ENCODE results near the gene EVI5. TPM values are rescaled to one million over a fixed set of nuclear protein-coding genes. Genes with fewer than 3 reads are reported as not detected.

EVI5 gene
- total RNA-seq, 1 donor from 2014 or later: 40.0 TPM

GRCh38 chr1:92583821-92584760 lies 200.8 kb downstream of the EVI5 start:
- no peak overlapping the region for H3K27ac Mint-ChIP-seq
- H3K4me3 Mint-ChIP-seq: no peak overlapping the region
- TF ChIP-seq CTCF (IDR thresholded peaks at IDR 0.05; ENCODE audit: unreplicated experiment): peak; percentile 23

GRCh38 chr1:92577261-92577895 lies 207.5 kb downstream of the EVI5 start:
- Mint-ChIP-seq H3K36me3 (peaks cover 7% of the 10 kb centered on the region), H3K4me1 (no peaks in the 10 kb centered on the region), H3K9me3 (no peaks in the 10 kb centered on the region), H3K4me3 (no peak overlapping the region), H3K27me3 (ENCODE audit: low read depth) (no peaks in the 10 kb centered on the region), H3K27ac (no peak overlapping the region)
- no peak for TF ChIP-seq CTCF (IDR thresholded peaks at IDR 0.05; ENCODE audit: unreplicated experiment)
- DNase-seq (ENCODE audit: low spot score in 2 of 2, unreplicated experiment in 2 of 2): no peak

More at GRCh38 chr1:92583821-92584760, 200.8 kb downstream of the EVI5 start:
- Mint-ChIP-seq H3K9me3 (peaks cover 11% of the 10 kb centered on the region), H3K36me3 (peaks cover 13% of the 10 kb centered on the region), H3K4me1 (no peaks in the 10 kb centered on the region), H3K27me3 (ENCODE audit: low read depth) (no peaks in the 10 kb centered on the region)
- no peak for DNase-seq (ENCODE audit: low spot score in 2 of 2, unreplicated experiment in 2 of 2)

GRCh38 chr1:92575123-92575522 lies 209.8 kb downstream of the EVI5 start:
- Mint-ChIP-seq H3K36me3 (peaks cover 3% of the 10 kb centered on the region), H3K27me3 (ENCODE audit: low read depth) (no peaks in the 10 kb centered on the region), H3K9me3 (no peaks in the 10 kb centered on the region), H3K4me1 (no peaks in the 10 kb centered on the region), H3K27ac (no peak overlapping the region), H3K4me3 (no peak overlapping the region)
- no peak for TF ChIP-seq CTCF (IDR thresholded peaks at IDR 0.05; ENCODE audit: unreplicated experiment)
- no peak for DNase-seq (ENCODE audit: low spot score in 2 of 2, unreplicated experiment in 2 of 2)

GRCh38 chr1:92572520-92572919 lies 212.4 kb downstream of the EVI5 start:
- Mint-ChIP-seq H3K36me3 (no peaks in the 10 kb centered on the region), H3K27me3 (ENCODE audit: low read depth) (no peaks in the 10 kb centered on the region), H3K4me3 (no peak overlapping the region), H3K27ac (no peak overlapping the region), H3K9me3 (no peaks in the 10 kb centered on the region), H3K4me1 (no peaks in the 10 kb centered on the region)
- DNase-seq (ENCODE audit: low spot score in 2 of 2, unreplicated experiment in 2 of 2): no peak
- TF ChIP-seq CTCF (IDR thresholded peaks at IDR 0.05; ENCODE audit: unreplicated experiment): no peak

- no peak overlapping the region for H3K27ac Mint-ChIP-seq
- TF ChIP-seq CTCF (IDR thresholded peaks at IDR 0.05; ENCODE audit: unreplicated experiment): no peak
Observed at GRCh38 chr1:92571578-92571977, 213.3 kb downstream of the EVI5 start.

More at GRCh38 chr1:92571578-92571977, 213.3 kb downstream of the EVI5 start:
- Mint-ChIP-seq H3K27me3 (ENCODE audit: low read depth) (no peaks in the 10 kb centered on the region), H3K9me3 (no peaks in the 10 kb centered on the region), H3K4me3 (no peak overlapping the region), H3K36me3 (no peaks in the 10 kb centered on the region), H3K4me1 (no peaks in the 10 kb centered on the region)
- no peak for DNase-seq (ENCODE audit: low spot score in 2 of 2, unreplicated experiment in 2 of 2)
